HG03457 (cell line): ENCODE measurements around the gene SEC14L1.

Experiments used
- ATAC-seq: cut with Tn5 transposase; IDR thresholded peaks from one replicate; pipeline ENCODE4 v1.9.1; 2021; ENCODE audit warnings: moderate number of reproducible peaks; ENCODE audit not compliant: unreplicated experiment

SEC14L1 gene

DNA sequence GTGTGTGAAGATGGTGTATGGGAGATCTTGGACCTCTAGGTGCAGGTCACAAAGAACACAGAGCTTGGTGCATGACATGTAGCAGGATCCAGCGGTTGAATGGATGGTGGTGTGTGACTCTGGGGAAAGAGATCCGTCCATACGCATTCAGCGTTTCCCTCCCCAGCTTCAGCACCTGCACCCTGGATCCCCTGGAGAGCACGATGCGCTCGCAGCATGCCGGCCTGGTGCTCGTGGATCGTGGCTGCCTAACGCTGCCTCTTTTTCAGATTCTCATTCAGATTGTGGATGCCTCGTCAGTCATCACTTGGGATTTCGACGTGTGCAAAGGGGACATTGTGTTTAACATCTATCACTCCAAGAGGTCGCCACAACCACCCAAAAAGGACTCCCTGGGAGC, 70.9 kb downstream of the SEC14L1 start:
- no peak for ATAC-seq

DNA sequence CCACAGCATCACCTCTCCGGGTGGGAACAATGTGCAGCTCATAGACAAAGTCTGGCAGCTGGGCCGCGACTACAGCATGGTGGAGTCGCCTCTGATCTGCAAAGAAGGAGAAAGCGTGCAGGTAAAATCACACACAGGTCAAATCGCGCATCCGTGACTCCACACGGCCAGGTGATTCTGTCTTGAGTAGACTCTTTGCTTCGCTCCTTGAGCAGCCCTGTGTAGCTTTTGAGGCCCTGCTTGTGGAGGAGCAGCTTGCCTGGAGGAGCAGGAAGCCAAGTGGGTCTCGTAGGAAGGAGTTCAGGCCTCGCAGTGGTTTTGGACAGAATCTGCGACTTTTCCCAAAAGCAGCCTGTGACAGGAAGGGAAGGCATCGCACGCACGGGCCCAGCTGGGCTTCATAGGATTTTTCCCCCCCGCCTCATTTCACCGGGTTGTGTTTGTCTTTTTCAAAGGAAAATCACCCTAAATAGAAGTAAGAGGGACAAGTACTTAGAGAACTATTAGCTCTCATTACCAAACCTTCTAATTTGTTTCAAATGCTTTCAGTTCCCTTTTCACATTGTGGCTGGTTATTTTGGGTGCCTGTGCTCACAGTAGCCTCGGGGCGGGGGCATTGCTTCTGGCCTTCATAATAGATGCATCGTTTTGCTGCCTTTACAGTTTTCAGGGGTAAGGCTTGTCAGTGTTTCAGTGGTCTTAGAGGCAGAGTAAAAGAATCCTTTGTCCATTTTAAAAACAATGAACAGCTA, 71.5 kb downstream of the SEC14L1 start:
- ATAC-seq: no peak

DNA sequence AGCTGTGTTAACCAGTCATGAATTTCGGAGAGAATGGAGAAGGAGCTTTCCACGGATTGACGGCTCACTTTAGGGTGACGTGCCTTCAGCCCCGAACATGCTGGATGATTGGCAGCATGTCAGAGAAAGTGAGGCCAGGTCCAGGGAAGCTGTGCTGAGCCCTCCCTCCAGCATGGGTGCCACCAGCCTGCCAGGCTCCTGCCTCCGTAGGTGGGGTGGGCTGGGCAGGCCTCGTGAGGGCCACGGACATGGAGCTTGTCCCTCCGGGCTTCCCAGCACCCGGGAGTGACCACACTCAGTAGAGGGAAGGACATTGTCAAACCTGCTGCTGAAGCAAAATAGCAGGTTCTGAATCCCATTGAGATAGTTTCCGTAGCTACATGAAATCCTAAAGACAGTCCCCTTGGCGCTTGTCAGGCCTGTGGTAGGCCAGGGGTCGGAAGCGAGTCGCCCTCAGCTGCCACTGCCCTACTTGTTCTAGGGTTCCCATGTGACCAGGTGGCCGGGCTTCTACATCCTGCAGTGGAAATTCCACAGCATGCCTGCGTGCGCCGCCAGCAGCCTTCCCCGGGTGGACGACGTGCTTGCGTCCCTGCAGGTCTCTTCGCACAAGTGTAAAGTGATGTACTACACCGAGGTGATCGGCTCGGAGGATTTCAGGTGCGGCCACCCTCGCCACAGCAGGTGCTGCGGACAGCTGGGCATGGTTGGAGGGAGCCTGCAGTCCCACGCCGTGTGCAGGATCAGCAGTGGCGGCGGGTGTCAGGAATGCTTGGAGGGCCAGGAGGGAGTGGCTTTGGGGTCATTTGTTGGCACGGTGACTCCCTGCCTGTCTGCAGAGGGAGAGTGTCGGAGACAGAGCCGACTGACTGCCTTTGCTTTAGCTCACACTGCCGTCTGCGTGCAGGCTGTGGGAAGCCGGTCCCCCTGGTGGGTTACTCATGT, 72.3 kb downstream of the SEC14L1 start:
- ATAC-seq: no peak

DNA sequence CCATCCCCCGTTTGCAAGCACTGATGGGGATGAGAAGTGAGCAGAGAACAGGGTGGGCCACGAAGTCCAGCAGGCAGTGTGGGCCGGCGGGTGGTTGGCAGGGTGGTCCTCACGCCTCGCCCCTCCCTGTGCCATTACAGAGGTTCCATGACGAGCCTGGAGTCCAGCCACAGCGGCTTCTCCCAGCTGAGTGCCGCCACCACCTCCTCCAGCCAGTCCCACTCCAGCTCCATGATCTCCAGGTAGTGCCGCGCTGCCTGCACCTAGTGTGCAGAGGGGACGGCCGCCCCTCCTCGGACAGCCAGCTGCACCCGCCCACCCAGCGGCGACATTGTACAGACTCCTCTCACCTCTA, 73.0 kb downstream of the SEC14L1 start:
- ATAC-seq: no peak

DNA sequence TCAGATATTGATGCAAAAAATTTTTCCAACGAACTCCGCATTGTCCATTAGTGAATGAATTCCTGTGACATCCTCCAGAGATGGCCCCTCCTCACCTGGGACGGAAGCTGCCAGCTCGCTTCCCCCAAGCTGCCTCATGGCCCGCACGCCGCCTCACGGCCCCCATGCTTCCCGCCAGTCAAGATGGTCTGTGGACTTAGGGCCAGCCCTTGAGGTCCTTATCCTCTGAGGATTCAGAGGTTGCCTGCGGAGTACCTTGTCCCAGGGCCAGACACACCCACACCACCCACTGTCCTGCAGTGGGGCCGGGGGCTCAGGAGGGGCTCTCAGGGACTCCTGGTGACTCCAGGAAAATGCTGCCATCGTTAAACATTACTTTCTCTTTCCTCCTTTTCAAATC, 73.6 kb downstream of the SEC14L1 start:
- ATAC-seq: no peak

DNA sequence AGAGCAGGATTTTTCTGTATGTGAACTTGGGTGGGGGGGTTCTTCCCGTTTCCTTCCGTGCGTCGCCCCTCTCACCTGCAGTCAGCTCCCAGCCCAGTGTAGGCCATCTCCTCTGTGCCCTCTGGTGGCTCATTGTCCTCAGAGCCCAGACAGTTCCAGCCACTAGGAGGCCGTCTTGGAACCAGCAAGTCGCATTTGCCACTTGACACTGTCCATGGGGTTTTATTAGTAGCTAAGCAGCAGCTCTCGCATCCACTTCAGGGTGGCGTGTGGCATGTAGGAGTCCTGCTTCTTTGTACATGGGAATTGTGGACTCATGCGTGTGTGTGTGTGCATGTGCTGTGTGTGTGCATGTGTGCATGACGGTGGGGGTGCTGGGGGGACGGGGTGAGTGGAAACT, 74.0 kb downstream of the SEC14L1 start:
- ATAC-seq: no peak

DNA sequence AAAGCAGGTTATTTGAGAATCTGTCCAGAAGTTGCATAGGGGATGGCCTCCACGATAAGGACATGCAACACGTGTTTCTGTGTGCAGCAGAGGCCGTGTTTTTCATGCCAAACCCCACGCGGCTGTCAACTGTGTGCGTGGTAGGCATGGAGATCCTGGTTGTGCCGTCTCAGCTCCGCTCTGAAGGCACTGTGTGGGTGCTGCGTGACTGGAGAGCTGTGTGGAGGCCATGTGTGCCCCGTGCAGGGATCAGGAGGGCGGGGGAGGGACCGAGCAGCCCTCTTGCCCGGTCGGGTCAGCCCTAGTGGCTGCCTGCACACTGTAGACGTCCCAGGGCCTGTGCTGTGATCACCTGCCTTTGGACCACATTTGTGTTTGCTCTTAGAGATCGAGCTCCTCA, 74.5 kb downstream of the SEC14L1 start:
- no peak for ATAC-seq

DNA sequence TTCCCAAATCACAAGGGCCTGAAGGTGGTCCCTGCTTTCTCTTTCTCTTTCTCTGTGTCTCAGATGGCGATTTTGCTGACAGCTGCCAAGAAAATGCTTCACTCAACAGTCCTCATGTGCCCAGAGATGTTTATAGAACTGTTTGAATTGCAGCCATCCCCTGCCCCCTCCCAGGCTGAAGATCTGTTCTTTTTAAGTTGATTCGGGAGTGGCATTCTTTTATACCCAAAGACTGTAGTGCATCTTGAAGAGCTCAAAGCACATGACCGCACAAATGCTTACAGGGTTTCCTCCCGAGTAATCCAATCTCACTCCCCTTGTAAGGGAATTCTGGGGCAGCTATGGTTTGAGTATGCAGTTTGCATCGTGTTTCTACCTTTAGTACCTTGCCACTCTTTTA, 75.7 kb downstream of the SEC14L1 start:
- ATAC-seq: no peak

DNA sequence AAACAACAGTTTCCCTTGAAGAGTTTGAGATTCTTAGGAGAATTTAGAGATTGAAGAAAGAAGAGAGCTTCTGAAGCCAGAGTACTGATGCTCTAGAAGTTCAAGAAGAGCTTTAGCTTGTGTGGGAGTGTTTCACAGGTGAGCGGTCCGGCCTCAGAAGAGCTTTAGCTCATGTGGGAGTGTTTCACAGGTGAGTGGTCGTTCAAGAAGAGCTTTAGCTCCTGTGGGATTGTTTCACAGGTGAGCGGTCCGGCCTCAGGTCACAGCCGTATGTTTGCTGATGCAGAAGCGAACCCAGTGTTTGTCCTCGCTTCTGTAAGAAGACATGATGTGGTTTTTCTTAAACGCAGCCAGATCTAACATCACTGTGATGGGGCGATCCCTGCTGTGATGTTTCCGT, 76.4 kb downstream of the SEC14L1 start:
- no peak for ATAC-seq

DNA sequence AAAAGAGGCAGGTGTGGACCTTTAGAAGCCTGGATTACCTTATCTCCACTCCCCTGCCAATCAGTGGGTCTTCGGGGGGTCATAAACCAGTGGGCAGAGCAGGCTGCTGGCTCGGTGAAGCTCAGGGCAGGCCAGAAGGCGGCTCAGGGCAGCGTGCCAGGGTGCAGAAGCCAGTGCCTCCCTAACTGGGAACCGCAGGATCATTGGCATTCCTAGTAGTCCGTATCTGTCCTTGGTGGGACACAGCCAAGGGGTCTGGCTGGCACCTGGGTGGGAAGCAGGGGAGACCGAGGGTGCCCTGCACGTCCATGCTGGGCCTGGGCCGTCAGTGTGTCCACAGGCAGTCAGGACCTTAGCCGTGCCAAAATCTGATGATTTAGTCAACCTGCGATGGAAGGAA, 76.8 kb downstream of the SEC14L1 start:
- ATAC-seq: no peak

DNA sequence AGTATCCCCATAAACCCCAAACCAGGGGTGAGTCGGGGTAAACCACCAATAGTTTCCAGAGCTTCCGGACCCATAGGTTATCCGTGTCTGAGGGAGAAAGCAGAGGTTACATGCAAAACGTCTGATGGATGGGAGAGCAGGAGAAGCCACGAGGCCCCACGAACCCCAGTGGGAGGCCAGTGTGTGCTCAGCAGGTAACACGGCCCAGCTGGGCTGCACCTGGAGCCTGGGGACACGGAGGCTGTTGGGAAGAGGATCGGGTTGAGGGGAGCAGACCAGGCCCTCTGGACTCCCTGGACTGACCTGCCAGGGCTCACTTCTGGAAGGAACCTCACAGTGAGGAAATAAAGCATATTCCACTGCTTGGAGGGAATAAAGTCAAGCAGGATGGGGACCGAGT, 78.1 kb downstream of the SEC14L1 start:
- ATAC-seq: no peak

DNA sequence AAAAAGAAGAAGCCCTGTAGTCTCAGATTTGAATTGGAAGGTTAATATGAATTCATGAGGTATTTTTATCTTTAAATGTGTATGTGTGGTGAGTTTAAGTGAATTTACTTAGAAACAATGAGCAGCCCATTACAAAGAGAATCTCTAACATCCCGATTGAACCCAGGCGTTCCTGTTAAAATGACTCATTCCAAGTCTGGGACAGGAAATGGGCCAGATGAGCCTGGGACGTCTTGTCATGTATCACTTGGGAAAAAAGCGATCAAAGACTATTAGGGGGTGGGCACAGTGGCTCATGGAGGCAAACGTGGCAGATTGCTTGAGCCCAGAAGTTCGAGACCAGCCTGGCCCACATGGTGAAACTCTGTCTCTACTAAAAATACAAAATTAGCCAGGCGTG, 81.6 kb downstream of the SEC14L1 start:
- ATAC-seq: no peak

DNA sequence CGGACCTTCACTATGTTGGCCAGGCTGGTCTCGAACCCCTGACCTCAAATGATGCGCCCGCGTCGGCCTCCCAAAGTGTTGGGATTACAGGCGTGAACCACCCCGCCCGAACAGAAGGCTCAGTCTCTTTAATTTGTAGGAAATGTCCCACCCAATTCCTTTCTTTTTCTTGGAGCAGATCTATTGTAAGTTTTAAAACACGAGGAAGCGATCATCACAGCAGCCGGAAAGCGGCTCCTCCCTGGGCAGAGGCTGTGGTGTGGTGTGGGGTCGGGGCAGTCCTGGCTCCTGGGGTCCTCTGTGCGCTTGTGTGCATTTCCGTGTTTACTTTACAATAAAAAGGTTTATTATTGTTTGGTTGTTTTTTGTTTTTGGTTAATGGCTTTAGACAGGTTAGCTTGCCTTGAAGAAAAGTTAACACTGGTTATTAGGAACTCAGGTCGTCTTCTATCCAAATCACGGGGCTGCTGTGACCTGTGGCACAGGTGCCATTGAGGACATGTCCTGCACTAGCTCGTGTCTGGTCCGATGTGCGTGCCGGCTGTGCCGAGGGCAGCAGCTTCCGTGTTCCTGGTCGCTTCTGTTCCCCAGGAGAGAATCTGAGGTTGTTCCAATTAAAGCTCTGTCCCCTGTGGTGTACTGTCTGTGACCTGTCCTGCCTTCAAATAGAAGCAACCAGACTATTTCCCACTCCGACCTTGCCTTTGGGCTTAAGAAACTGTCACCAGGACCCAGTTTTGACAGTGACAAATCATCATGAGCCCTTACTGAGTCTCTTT, 83.1 kb downstream of the SEC14L1 start:
- ATAC-seq: no peak

DNA sequence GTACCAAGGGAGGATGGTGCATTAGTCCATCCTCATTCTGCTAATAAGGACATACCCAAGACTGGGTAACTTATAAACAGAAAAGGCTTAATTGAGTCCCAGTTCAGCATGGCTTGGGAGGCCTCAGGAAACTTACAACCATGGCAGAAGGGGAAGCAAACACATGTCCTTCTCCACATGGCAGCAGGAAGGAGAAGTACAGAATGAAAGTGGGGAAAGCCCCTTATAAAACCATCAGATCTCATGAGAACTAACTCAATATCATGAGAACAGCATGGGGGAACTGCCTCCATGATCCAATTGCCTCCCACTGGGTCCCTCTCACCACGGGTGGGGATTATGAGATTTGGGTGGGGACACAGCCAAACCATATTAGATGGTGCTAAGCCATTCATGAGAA, 84.5 kb downstream of the SEC14L1 start:
- no peak for ATAC-seq

DNA sequence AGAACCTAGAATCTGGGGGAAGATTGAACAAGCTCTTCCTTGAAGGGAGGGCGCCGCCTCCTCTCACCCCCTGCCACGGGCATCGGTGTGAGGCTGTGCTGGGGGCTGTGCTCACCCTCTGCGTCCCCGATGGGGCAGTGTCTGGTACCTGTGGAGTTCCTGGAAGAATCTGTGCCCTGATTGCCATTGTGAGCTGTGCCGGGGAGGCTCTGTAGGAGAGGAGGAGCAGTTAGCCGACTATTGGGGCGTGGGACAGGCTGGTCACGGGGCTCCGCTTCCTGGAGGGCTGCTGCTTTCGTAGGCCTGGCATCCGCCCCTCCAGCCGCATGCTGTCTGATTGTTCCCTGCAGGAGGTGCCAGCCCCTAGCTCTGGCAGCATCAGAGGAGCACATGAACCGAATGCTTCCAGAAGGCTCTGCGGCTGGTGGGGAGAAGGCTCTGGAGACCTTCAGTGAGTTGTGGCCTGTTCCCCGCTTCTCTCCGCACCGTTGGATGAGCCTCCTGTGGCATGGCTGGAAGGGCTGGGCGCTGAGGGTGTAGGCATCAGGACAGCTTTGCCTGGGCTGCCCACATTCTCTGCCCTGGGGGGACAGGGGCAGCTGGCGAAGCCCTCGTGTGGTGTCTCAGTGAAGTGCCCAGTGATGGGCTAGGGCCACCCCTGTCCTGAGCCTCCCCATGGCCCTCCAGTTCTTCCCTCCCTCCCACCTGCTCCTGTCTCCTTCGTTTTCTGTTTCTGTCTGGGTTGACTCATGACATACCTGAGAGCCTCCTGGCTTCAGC, 86.9 kb downstream of the SEC14L1 start:
- no peak for ATAC-seq

DNA sequence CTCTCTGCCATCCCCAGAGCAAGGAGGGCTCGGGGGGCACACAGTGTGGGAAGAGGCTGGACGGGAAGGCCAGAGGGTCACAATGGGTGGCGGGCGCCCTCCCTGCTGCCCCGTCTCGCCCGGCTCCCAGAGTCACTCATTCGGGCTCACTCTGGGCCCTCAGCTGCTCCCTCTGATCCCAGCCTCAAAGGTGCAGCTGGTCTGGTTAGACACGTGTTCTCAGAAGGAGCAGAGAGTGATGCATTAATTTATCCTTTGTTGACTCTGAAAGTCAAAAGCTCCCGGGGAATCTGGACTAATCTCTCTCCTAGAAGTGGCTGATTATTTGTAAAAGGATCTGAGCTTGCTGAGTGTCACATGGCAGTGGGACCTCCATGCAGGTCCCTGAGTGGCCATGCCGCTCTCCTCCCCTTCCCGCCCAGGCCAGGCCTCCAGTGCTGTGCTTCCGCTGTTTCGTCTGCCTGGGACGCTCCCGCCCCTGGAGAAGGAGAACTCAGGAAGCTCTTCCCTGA, 87.5 kb downstream of the SEC14L1 start:
- no peak for ATAC-seq

DNA sequence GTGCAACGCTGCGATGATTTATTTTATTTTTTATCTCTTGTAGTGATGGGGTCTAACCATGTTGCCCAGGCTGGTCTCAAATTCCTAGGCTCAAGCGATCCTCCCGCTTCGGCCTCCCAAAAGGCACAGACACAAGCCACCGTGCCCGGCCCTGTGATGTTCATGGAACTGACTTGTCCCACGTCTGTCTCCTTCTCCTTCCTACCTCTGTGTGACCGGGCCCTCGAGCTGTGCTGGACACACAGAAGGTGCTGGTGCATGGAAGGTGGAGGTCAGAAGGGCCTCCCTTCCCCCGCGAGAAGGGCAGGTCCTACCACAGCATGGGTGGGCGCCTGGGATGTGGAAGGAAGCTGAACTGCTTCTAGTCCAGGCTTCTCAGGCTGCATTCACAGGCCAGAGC, 88.0 kb downstream of the SEC14L1 start:
- ATAC-seq: no peak

DNA sequence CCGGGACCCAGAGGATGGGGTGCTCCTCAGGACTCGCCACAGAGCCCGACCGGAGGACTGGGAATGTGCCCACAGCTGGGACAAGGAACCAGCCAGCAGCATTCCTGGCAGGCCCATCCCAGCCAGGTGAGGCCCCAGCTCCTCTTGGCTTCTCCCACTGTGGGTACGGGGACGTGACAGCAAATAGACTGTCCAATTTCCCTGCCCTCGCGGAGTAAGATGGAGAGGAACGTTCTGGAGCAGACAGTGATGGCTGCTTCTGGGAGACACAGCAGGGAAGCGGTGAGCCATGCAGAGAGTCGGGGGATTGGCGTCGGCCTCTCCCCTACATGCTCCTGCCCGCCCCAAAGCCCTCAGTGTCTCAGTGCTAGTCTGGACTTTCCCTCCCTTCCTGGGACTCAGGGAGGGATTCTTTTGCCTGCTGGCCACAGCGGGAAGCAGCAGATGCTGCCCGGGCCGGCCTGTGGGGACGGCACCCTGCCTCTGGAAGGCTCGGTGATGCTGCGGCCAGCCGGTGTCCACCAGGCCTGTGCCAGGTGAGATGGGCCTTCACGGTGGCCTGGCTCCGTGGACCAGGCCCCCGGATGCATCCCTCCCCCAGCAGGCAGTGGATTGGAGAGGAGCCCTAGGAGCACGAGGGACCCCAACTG, 89.1 kb downstream of the SEC14L1 start:
- ATAC-seq: no peak

DNA sequence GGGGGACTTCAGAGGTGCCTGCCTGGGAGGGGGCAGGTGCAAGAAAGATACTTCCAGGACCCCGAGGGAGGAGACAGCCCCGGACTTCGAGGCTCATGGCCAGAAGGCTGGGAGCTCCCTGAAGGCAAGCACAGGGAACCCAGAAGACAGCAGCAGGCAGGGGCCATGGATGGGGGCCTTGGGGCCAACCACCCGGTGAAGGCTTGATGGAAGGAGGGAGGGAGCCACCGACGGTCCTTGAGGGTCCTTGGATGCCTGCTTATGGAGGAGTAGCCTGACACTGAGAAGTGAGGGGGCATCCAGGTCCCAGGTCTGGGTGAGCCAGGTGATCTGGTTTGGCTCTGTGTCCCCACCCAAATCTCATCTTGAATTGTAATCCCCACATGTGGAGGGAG, 89.7 kb downstream of the SEC14L1 start:
- no peak for ATAC-seq
